IMR-90 (cell line): ENCODE data around the gene SPTSSA. TPM values are rescaled to one million over a fixed set of nuclear protein-coding genes. Genes with fewer than 3 reads are reported as not detected.

Experiments
- ATAC-seq: fragments of 200-7000 bp; cut with Tn5 transposase; 2 replicates; pipeline ENCODE4 v1.9.1; 2020; ENCODE audit warnings: low read depth, mild to moderate bottlenecking, moderate library complexity
- BruUV-seq: library from RNA; stranded (reverse); fragments of 400-500 nt; replicated peaks from 2 replicates; lab custom pipeline; 2021; lab: Mats Ljungman, UMichigan
- CTCF ChIA-PET: fragments of 300-600 bp; formaldehyde crosslinking; extraction: SDS; loops from one replicate; lab custom pipeline; 2021; ENCODE audit warnings: antibody characterized with exemption; lab: Yijun Ruan, JAX
- POLR2A ChIA-PET: fragments of 300-600 bp; sonication (Branson Sonifier 250); formaldehyde crosslinking; loops from one replicate; lab custom pipeline; 2022; ENCODE audit warnings: antibody characterized with exemption; ENCODE audit not compliant: unreplicated experiment; lab: Charles Lee
- DNase-seq: peaks from one replicate; pipeline ENCODE4 v3.0.0; 2013
- H2AFZ ChIP-seq: replicated peaks from 2 replicates; pipeline ENCODE3; 2013; ENCODE audit warnings: low read length, mild to moderate bottlenecking; ENCODE audit not compliant: poor library complexity
- H2AK5ac ChIP-seq: 2 replicates; pipeline ENCODE4 v1.6.1; 2013; ENCODE audit warnings: low read depth, low read length, inconsistent platforms
- H2AK9ac ChIP-seq: replicated peaks from 2 replicates; pipeline ENCODE3; 2013; ENCODE audit warnings: mild to moderate bottlenecking, low read depth, low read length, moderate library complexity; ENCODE audit not compliant: poor library complexity
- H2BK120ac ChIP-seq: 2 replicates; pipeline ENCODE4 v1.6.1; 2013; ENCODE audit warnings: low read depth, low read length, inconsistent platforms
- H2BK15ac ChIP-seq: 3 replicates; pipeline ENCODE4 v1.6.1; 2013; ENCODE audit warnings: low read depth, low read length, inconsistent platforms
- H2BK20ac ChIP-seq: 2 replicates; pipeline ENCODE4 v1.6.1; 2013; ENCODE audit warnings: low read depth, mild to moderate bottlenecking, inconsistent platforms, low read length, moderate library complexity
- H2BK5ac ChIP-seq: 2 replicates; pipeline ENCODE4 v1.6.1; 2013; ENCODE audit warnings: mild to moderate bottlenecking, low read depth, low read length, inconsistent platforms; ENCODE audit not compliant: poor library complexity, severe bottlenecking
- H3K14ac ChIP-seq: replicated peaks from 2 replicates; pipeline ENCODE4 v1.6.1; 2013; ENCODE audit warnings: low read depth, low read length, inconsistent platforms
- H3K18ac ChIP-seq: 2 replicates; pipeline ENCODE4 v1.6.1; 2013; ENCODE audit warnings: low read depth, low read length, control low read depth
- H3K23ac ChIP-seq: 2 replicates; pipeline ENCODE4 v1.6.1; 2013; ENCODE audit warnings: low read depth, low read length, inconsistent platforms
- H3K27ac ChIP-seq: 2 replicates; pipeline ENCODE4 v1.5.1; 2013; ENCODE audit warnings: mild to moderate bottlenecking, control low read depth, low read length; ENCODE audit not compliant: insufficient read depth
- H3K27me3 ChIP-seq: 2 replicates; pipeline ENCODE4 v1.6.1; 2013; ENCODE audit warnings: low read length; ENCODE audit not compliant: control insufficient read depth, insufficient read depth
- H3K36me3 ChIP-seq: 2 replicates; pipeline ENCODE4 v1.6.1; 2013; ENCODE audit warnings: low read length, mixed read lengths; ENCODE audit not compliant: control insufficient read depth, insufficient read depth
- H3K4ac ChIP-seq: 2 replicates; pipeline ENCODE4 v1.6.1; 2013; ENCODE audit warnings: low read depth, low read length, inconsistent platforms
- H3K4me1 ChIP-seq: 2 replicates; pipeline ENCODE4 v1.6.1; 2013; ENCODE audit warnings: low read length, mixed read lengths; ENCODE audit not compliant: control insufficient read depth, insufficient read depth
- H3K4me2 ChIP-seq: 2 replicates; pipeline ENCODE4 v1.6.1; 2013; ENCODE audit warnings: low read depth, mild to moderate bottlenecking, control low read depth, low read length, moderate library complexity
- H3K4me3 ChIP-seq: 2 replicates; pipeline ENCODE4 v1.5.1; 2013; ENCODE audit warnings: low read depth, mild to moderate bottlenecking, control low read depth, low read length, moderate library complexity; ENCODE audit not compliant: insufficient read depth
- H3K56ac ChIP-seq: 2 replicates; pipeline ENCODE4 v1.6.1; 2013; ENCODE audit warnings: low read length, inconsistent platforms; ENCODE audit not compliant: insufficient read depth; ENCODE audit errors: extremely low read depth
- H3K79me1 ChIP-seq, 2 experiments: 2 replicates each; pipeline ENCODE4 v1.6.1; 2013; ENCODE audit warnings: low read length in 2 of 2, inconsistent platforms in 1 of 2, low read depth in 1 of 2
- H3K9ac ChIP-seq: 2 replicates; pipeline ENCODE4 v1.6.1; 2013; ENCODE audit warnings: low read depth, low read length, control low read depth
- H3K9me1 ChIP-seq: 2 replicates; pipeline ENCODE4 v1.6.1; 2013; ENCODE audit warnings: low read length, inconsistent platforms; ENCODE audit not compliant: insufficient read depth
- H3K9me3 ChIP-seq: 2 replicates; pipeline ENCODE4 v1.6.1; 2013; ENCODE audit warnings: low read length; ENCODE audit not compliant: control insufficient read depth, insufficient read depth
- H4K20me1 ChIP-seq: 2 replicates; pipeline ENCODE4 v1.6.1; 2013; ENCODE audit warnings: low read length, inconsistent platforms; ENCODE audit not compliant: insufficient read depth
- H4K5ac ChIP-seq: 2 replicates; pipeline ENCODE4 v1.6.1; 2013; ENCODE audit warnings: mild to moderate bottlenecking, low read depth, low read length, control low read depth
- H4K8ac ChIP-seq, 2 experiments: 2 replicates each; pipeline ENCODE4 v1.6.1; 2013; ENCODE audit warnings: low read depth in 2 of 2, low read length in 2 of 2, control low read depth in 1 of 2, inconsistent platforms in 1 of 2
- H4K91ac ChIP-seq: 2 replicates; pipeline ENCODE4 v1.6.1; 2013; ENCODE audit warnings: low read depth, low read length, inconsistent platforms; ENCODE audit not compliant: insufficient read depth
- CEBPB ChIP-seq: IDR thresholded peaks from 2 replicates; pipeline ENCODE4 v1.6.1; 2012; ENCODE audit warnings: low read depth, low read length, improper control_type of control experiment
- RFX5 ChIP-seq: IDR thresholded peaks from 2 replicates; pipeline ENCODE4 v1.8.0; 2012; ENCODE audit warnings: low read depth, mild to moderate bottlenecking, low read length, moderate library complexity
- WGBS, 2 experiments: methylation state at CpG; one replicate each; pipeline versions ENCODE4 v1.1.5 to v1.1.7; 2013; ENCODE audit warnings: missing lambda C conversion rate in 2 of 2; ENCODE audit not compliant: insufficient read length in 1 of 2; ENCODE audit errors: extremely low coverage in 2 of 2; 5-methylcytosine and 5-hydroxymethylcytosine counted together
- dilution Hi-C: fragments of 300-500 bp; cut with HindIII; formaldehyde crosslinking; loops from one replicate; pipeline ENCODE4 v1.14.3; 2018; ENCODE audit warnings: low sequenced_read_pairs; ENCODE audit not compliant: unreplicated experiment
- in situ Hi-C: fragments of 300-500 bp; cut with MboI; formaldehyde crosslinking; loops from 3 replicates; pipeline ENCODE4 v1.14.3; 2019; ENCODE audit warnings: low sequenced_read_pairs, inconsistent platforms, mixed read lengths
- intact Hi-C: fragments of 100-400 bp; cut with micrococcal nuclease; formaldehyde crosslinking; loops from 2 replicates; pipeline ENCODE4 v1.10.0; 2022
- polyA plus RNA-seq, 3 experiments: library from polyadenylated mRNA; depleted of rRNA; stranded (reverse); fragments of >200 nt; gene quantifications; 2 replicates each; pipeline ENCODE4 v1.2.3, GENCODE V29; 2012; ENCODE audit warnings: low replicate concordance in 1 of 3
- total RNA-seq: library from RNA; depleted of rRNA; stranded (reverse); fragments of >200 nt; gene quantifications from 2 replicates; pipeline ENCODE4 v1.2.3, GENCODE V29; 2012

Gene SPTSSA
- total and polyA plus RNA-seq, 2 of the 4 experiments (the other 2 are of a cell fraction): 10.8 to 26.2 TPM

DNA sequence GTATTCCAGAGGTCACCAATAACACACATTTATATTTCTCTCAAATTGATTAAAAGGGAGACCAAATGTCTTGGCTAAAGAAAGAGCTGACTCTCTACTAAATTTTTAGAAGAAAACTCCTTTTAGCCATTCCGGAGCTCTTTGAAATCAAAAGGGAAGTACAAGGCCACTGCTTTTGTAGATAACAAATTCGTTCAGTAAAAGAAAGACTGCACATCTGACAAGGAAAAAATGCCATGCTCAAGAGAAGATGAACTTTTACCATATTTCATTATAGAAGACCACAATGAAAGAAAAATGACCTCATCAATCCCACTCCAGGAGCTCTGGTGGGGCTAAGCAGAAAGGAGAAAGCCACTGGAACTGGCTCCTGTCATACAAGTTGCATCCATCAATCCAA, 57.6 kb downstream of the SPTSSA start:
- Histone ChIP-seq H2AK9ac (no peak overlapping the region), H3K9ac (no peak overlapping the region), H3K4me2 (no peak overlapping the region), H4K8ac (no peak overlapping the region), H3K23ac (no peak overlapping the region), H3K4ac (no peak overlapping the region), H2BK15ac (no peak overlapping the region), H4K5ac (no peak overlapping the region), H2AFZ (no peak overlapping the region), H3K27ac (no peak overlapping the region), H3K9me1 (no peaks in the 10 kb centered on the region), H3K79me1 (no peaks in the 10 kb centered on the region), H2BK120ac (no peak overlapping the region), H3K56ac (no peak overlapping the region), H3K27me3 (peaks cover 1% of the 10 kb centered on the region; the same call in 1 of the 2 replicates), H3K36me3 (no peaks in the 10 kb centered on the region), H3K14ac (no peak overlapping the region), H2BK20ac (no peak overlapping the region), H3K9me3 (no peaks in the 10 kb centered on the region), H4K91ac (no peak overlapping the region), H3K4me1 (no peaks in the 10 kb centered on the region), H2BK5ac (no peak overlapping the region), H2AK5ac (no peak overlapping the region), H3K4me3 (no peak overlapping the region), H3K18ac (no peak overlapping the region), H4K20me1 (no peaks in the 10 kb centered on the region)
- POLR2A ChIA-PET: no interaction called here
- no peak for TF ChIP-seq RFX5
- no peak for TF ChIP-seq CEBPB
- dilution Hi-C loops (no loop called here), intact Hi-C loops (no loop called here), in situ Hi-C loops (no loop called here)
- CTCF ChIA-PET: no interaction called here
- BruUV-seq: no TSS peak
- WGBS, 2 experiments: no CpG with 5 or more reads among the region's 2 CpGs
- DNase-seq (no peak), ATAC-seq (no peak)
